DOHH2 (cell line): ENCODE results near the gene RNF150.

Experiments
- EZH2phosphoT487 ChIP-seq: fragments of 200-600 bp; sonication (generic); IDR thresholded peaks from 2 replicates; pipeline ENCODE4 v1.6.1; 2017; ENCODE audit warnings: borderline replicate concordance, mild to moderate bottlenecking, antibody characterized with exemption, low read length, moderate library complexity, mixed read lengths
- TF ChIP-seq, protein P1 (sequence below): fragments of 200-600 bp; sonication (generic); IDR thresholded peaks from one replicate; pipeline ENCODE4 v1.5.1; 2014; ENCODE audit warnings: antibody characterized with exemption, mild to moderate bottlenecking, low read depth, low read length; ENCODE audit not compliant: poor library complexity, severe bottlenecking

DNA sequence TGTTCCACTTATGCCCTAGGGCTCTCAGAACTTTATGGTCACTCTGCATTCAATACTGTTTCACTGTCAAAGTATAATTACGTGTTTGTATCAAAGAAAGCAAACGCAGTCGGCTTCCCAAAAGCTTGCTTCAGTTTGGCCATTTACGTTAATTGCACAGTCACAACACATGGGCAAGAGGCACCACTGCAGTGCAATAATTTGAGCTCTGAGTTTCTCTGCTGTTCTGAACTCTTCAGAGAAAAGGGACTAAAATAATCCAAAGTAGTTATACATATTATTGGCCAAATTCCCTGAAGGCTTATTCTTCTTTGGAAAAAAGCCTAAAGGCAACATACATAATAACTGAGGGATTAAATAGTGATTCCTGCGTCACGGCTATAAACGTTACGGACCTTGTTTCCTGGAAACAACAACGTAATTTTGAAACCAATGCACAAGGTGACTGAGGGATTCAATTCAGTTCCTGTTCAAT, 51.3 kb downstream of the RNF150 start:
- TF ChIP-seq, protein P1, sequence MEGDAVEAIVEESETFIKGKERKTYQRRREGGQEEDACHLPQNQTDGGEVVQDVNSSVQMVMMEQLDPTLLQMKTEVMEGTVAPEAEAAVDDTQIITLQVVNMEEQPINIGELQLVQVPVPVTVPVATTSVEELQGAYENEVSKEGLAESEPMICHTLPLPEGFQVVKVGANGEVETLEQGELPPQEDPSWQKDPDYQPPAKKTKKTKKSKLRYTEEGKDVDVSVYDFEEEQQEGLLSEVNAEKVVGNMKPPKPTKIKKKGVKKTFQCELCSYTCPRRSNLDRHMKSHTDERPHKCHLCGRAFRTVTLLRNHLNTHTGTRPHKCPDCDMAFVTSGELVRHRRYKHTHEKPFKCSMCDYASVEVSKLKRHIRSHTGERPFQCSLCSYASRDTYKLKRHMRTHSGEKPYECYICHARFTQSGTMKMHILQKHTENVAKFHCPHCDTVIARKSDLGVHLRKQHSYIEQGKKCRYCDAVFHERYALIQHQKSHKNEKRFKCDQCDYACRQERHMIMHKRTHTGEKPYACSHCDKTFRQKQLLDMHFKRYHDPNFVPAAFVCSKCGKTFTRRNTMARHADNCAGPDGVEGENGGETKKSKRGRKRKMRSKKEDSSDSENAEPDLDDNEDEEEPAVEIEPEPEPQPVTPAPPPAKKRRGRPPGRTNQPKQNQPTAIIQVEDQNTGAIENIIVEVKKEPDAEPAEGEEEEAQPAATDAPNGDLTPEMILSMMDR: no peak
- TF ChIP-seq EZH2phosphoT487: no peak
